Endothelial cell (in vitro differentiated cells): ENCODE results near the gene DMXL1. TPM values are rescaled to one million over a fixed set of nuclear protein-coding genes. Genes with fewer than 3 reads are reported as not detected.

Source experiments
- DNase-seq: peaks from one replicate; pipeline ENCODE4 v3.0.0; 2021; ENCODE audit warnings: low spot score
- H3K27ac Mint-ChIP-seq: one replicate; pipeline ENCODE4 v1.8.0; 2021; ENCODE audit warnings: mixed read lengths, inconsistent platforms; ENCODE audit not compliant: unreplicated experiment
- H3K27me3 Mint-ChIP-seq: one replicate; pipeline ENCODE4 v1.8.0; 2021; ENCODE audit warnings: mild to moderate bottlenecking, moderate library complexity, mixed read lengths, inconsistent platforms; ENCODE audit not compliant: unreplicated experiment
- H3K36me3 Mint-ChIP-seq: one replicate; pipeline ENCODE4 v1.8.0; 2021; ENCODE audit warnings: mild to moderate bottlenecking, low read depth, mixed read lengths, inconsistent platforms; ENCODE audit not compliant: unreplicated experiment
- H3K4me1 Mint-ChIP-seq: one replicate; pipeline ENCODE4 v1.8.0; 2021; ENCODE audit warnings: mild to moderate bottlenecking, mixed read lengths, inconsistent platforms; ENCODE audit not compliant: unreplicated experiment
- H3K4me3 Mint-ChIP-seq: one replicate; pipeline ENCODE4 v1.8.0; 2021; ENCODE audit warnings: mild to moderate bottlenecking, mixed read lengths, inconsistent platforms; ENCODE audit not compliant: unreplicated experiment
- H3K9me3 Mint-ChIP-seq: one replicate; pipeline ENCODE4 v1.8.0; 2021; ENCODE audit warnings: mixed read lengths, inconsistent platforms; ENCODE audit not compliant: unreplicated experiment
- CTCF ChIP-seq: fragments of 200-600 bp; sonication (generic); IDR thresholded peaks from one replicate; pipeline ENCODE4 v1.5.0; 2021; ENCODE audit warnings: antibody characterized with exemption; ENCODE audit not compliant: unreplicated experiment
- total RNA-seq: library from RNA; stranded (reverse); fragmentation: NEBNext Ultra II Directional; extraction: Animal tissue kit (Norgen Biotek cat#: 25700); gene quantifications from one replicate; pipeline ENCODE4 v1.2.1, GENCODE V29; 2021; ENCODE audit not compliant: unreplicated experiment

The DMXL1 gene
- total RNA-seq, 1 donor from 2014 or later: 24.9 TPM

- no peak for DNase-seq
- Mint-ChIP-seq H3K36me3 (no peaks in the 10 kb centered on the region), H3K27ac (no peak overlapping the region), H3K4me3 (no peak overlapping the region), H3K9me3 (no peaks in the 10 kb centered on the region), H3K4me1 (no peaks in the 10 kb centered on the region), H3K27me3 (peaks cover 3% of the 10 kb centered on the region)
- TF ChIP-seq CTCF: no peak
These were observed 100.8 kb downstream of the DMXL1 start for GRCh38 chr5:119171686-119172085.

GRCh38 chr5:119174578-119175163 lies 103.8 kb downstream of the DMXL1 start:
- Mint-ChIP-seq H3K36me3 (no peaks in the 10 kb centered on the region), H3K4me1 (no peaks in the 10 kb centered on the region), H3K9me3 (no peaks in the 10 kb centered on the region), H3K27ac (no peak overlapping the region), H3K27me3 (peaks cover 3% of the 10 kb centered on the region), H3K4me3 (no peak overlapping the region)
- DNase-seq: no peak
- no peak for TF ChIP-seq CTCF

GRCh38 chr5:119176785-119177184 lies 105.9 kb downstream of the DMXL1 start:
- H3K27me3 Mint-ChIP-seq: peaks cover 3% of the 10 kb centered on the region
- H3K4me3 Mint-ChIP-seq: no peak overlapping the region

GRCh38 chr5:119177226-119177625 lies 106.3 kb downstream of the DMXL1 start:
- Mint-ChIP-seq H3K4me1 (no peaks in the 10 kb centered on the region), H3K27me3 (peaks cover 3% of the 10 kb centered on the region)

More at GRCh38 chr5:119176785-119177184, 105.9 kb downstream of the DMXL1 start:
- no peak for DNase-seq
- TF ChIP-seq CTCF: no peak
- no peaks in the 10 kb centered on the region for H3K9me3 Mint-ChIP-seq
- H3K27ac Mint-ChIP-seq: no peak overlapping the region
- H3K36me3 Mint-ChIP-seq: no peaks in the 10 kb centered on the region
- H3K4me1 Mint-ChIP-seq: no peaks in the 10 kb centered on the region

More at GRCh38 chr5:119177226-119177625, 106.3 kb downstream of the DMXL1 start:
- no peak overlapping the region for H3K27ac Mint-ChIP-seq
- TF ChIP-seq CTCF: no peak
- no peak overlapping the region for H3K4me3 Mint-ChIP-seq
- no peak for DNase-seq
- H3K9me3 Mint-ChIP-seq: no peaks in the 10 kb centered on the region
- no peaks in the 10 kb centered on the region for H3K36me3 Mint-ChIP-seq
